Mononuclear cell (primary cell): Measurements from ENCODE around the gene SORCS2. TPM values are rescaled to one million over a fixed set of nuclear protein-coding genes. Genes with fewer than 3 reads are reported as not detected.

ENCODE experiments used
- H3K27me3 ChIP-seq: 2 replicates; pipeline ENCODE4 v1.6.0; 2011; ENCODE audit warnings: low read length, control low read depth; ENCODE audit not compliant: insufficient read depth
- H3K4me1 ChIP-seq: 2 replicates; pipeline ENCODE4 v1.5.1; 2011; ENCODE audit warnings: mild to moderate bottlenecking, low read length, control low read depth; ENCODE audit not compliant: insufficient read depth
- H3K4me3 ChIP-seq: 2 replicates; pipeline ENCODE4 v1.5.1; 2011; ENCODE audit warnings: mild to moderate bottlenecking, low read length, moderate library complexity
- H3K9me3 ChIP-seq: 2 replicates; pipeline ENCODE4 v1.5.1; 2011; ENCODE audit warnings: low read depth, mild to moderate bottlenecking, control low read depth, low read length
- total RNA-seq: library from RNA; depleted of rRNA; stranded (reverse); fragments of >200 nt; gene quantifications from one replicate; pipeline ENCODE4 v1.2.3, GENCODE V29; 2012

Gene SORCS2
- total RNA-seq, 1 donor, result 0.10 TPM

GRCh38 chr4:7330031-7330596, 137.8 kb downstream of the SORCS2 start:
- Histone ChIP-seq H3K4me1 (peaks cover 3% of the 10 kb centered on the region), H3K4me3 (no peak overlapping the region), H3K27me3 (no peaks in the 10 kb centered on the region), H3K9me3 (no peaks in the 10 kb centered on the region)

DNA sequence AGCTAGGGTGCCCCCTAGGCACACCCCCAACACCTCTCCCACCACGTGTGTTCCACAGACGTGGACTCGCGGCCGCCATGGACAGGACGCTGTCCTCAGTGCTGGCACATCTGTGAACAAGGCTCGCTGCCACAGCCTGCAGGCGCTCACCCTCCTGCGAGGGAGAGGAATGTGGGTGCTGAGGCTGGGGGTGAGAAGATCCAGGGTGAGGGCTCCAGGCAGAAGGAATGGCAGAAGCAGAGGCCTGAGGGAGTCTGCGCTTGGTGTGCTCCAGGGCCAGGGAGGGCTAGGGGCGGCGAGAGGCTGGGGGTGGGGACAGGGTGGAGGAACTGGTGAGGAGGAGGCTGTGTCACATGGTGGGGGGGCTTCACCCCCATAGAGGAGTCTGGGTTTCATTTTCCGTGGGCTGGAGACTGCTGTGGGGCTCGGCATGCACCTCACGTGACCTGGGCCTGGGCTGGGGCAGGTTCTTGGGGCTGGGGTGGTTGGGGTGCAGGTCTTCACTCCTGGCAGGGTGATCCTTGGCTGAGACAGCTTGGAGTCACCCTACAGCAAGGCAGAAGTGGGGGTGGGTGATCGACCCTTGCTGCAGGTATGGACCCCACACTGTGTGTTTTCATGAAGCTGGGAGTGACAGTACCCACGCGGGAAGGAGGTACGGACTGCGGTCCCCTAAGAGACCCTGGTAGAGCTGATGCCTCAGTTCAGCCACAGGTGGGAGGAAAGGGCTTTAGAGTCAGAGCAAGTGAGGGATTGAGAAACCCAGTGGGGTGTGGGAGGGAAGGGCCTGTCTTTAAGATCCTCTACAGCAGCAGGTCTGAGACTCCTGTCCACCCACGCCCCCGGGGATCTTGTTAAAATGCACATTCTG, 138.7 kb downstream of the SORCS2 start:
- H3K27me3 ChIP-seq, result no peaks in the 10 kb centered on the region

GRCh38 chr4:7331682-7332000, 139.3 kb downstream of the SORCS2 start:
- no peaks in the 10 kb centered on the region for H3K27me3 ChIP-seq
- H3K4me3 ChIP-seq, result no peak overlapping the region
- H3K9me3 ChIP-seq, result no peaks in the 10 kb centered on the region
- no peaks in the 10 kb centered on the region for H3K4me1 ChIP-seq

More for the DNA sequence above, 138.7 kb downstream of the SORCS2 start:
- Histone ChIP-seq H3K9me3 (no peaks in the 10 kb centered on the region), H3K4me3 (no peak overlapping the region), H3K4me1 (no peaks in the 10 kb centered on the region)

GRCh38 chr4:7332216-7333023, 140.1 kb downstream of the SORCS2 start:
- Histone ChIP-seq H3K4me3 (no peak overlapping the region), H3K9me3 (no peaks in the 10 kb centered on the region), H3K27me3 (no peaks in the 10 kb centered on the region), H3K4me1 (no peaks in the 10 kb centered on the region)

GRCh38 chr4:7333024-7333780, 140.9 kb downstream of the SORCS2 start:
- H3K9me3 ChIP-seq, result no peaks in the 10 kb centered on the region
- H3K4me3 ChIP-seq, result no peak overlapping the region
- no peaks in the 10 kb centered on the region for H3K27me3 ChIP-seq
- no peaks in the 10 kb centered on the region for H3K4me1 ChIP-seq

DNA sequence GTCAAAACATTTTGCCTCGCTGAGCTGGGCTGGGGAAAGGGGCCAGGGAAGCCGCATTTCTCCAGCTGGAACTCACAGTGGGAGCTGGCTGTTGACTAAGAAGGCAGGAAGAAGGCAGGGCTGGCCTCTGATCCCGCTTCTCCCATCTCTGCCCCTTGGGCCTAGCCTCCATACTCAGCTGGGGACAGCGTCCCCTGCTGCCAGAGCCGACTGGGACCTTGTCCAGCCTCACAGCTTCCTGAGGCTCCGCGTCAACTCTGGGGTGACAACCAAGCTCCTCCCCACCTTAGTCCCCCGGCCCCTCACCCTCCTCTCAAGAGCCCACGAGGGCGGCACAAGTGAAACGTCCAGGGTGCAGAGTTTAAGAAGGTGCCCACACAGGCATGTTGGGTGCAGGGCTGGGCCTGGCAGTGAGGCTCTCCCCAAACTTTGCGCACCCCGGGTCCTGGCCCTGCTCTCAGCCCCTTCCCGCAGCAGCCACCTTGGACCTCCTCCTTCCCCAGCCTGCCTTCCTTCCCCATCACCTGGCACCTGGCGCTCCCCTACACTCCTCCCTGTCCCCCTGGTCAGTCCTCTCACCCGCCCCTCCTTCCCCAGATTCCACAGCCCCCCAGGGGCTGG, 141.6 kb downstream of the SORCS2 start:
- no peaks in the 10 kb centered on the region for H3K9me3 ChIP-seq
- H3K4me1 ChIP-seq, result no peaks in the 10 kb centered on the region
- H3K27me3 ChIP-seq, result no peaks in the 10 kb centered on the region
- no peak overlapping the region for H3K4me3 ChIP-seq

- Histone ChIP-seq H3K9me3 (no peaks in the 10 kb centered on the region), H3K27me3 (no peaks in the 10 kb centered on the region), H3K4me1 (no peaks in the 10 kb centered on the region), H3K4me3 (no peak overlapping the region)
These were observed 142.4 kb downstream of the SORCS2 start for GRCh38 chr4:7334521-7335275.

DNA sequence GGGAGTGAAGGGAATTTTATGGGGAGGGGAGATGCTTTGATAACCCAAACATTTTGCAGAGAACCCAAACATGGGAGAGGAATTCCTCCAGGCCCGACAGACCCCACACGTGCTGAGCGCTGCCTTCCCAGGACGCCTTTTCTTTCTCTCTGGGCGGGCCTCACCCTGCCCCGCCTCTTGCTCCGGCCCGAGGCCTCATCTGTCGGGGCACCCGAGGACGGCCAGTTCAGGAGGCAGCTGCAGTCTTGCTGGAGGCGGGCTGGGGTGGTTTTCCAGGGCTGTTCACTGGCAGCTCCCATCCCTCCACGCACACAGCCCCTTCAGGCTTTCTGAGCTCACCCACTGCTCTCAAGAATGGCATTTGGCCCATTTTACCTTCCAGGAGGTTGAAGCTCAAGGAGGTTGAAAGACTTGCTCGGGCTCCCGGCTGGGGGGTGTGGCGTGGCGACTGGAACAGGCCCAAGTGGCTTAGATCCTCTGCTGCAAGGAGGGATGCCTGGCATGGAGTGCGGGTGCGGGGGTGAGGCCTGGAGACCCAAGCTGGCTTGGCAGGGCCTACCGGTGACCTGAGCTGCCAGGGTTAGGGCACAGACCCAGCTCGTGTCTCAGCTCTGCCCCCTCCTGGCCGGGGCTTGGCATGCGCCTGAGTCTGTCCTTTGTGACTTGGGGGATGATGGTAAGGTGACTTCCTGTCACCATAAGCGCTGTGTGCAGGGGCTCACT, 143.2 kb downstream of the SORCS2 start:
- Histone ChIP-seq H3K9me3 (no peaks in the 10 kb centered on the region), H3K4me3 (no peak overlapping the region), H3K4me1 (no peaks in the 10 kb centered on the region)

GRCh38 chr4:7336067-7336569, 143.8 kb downstream of the SORCS2 start:
- Histone ChIP-seq H3K27me3 (no peaks in the 10 kb centered on the region), H3K9me3 (no peaks in the 10 kb centered on the region), H3K4me3 (no peak overlapping the region), H3K4me1 (no peaks in the 10 kb centered on the region)

More for the DNA sequence above, 143.2 kb downstream of the SORCS2 start:
- no peaks in the 10 kb centered on the region for H3K27me3 ChIP-seq

DNA sequence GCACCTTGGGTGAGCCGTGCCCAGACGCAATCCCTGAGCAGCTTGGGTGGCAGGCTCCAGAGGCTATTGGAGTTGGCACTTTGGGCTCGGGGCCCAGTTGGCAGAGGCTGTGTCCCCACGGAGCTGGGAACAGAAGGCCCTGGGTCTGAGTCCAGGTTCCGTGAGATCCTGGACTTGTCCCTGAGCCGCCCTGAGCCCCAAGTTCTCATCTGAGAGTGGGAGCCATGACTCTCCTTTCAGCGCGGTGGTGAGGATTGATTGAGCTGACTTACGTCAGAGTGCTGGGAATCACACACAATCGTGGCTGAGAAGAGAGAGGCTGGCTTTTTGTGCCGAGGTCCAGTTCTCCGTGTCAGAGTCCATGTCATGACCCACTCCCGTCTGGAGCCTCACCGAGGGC, 144.4 kb downstream of the SORCS2 start:
- Histone ChIP-seq H3K4me3 (no peak overlapping the region), H3K4me1 (no peaks in the 10 kb centered on the region), H3K9me3 (no peaks in the 10 kb centered on the region), H3K27me3 (no peaks in the 10 kb centered on the region)

- H3K9me3 ChIP-seq, result no peaks in the 10 kb centered on the region
These were observed 145.1 kb downstream of the SORCS2 start for GRCh38 chr4:7337196-7338058.

DNA sequence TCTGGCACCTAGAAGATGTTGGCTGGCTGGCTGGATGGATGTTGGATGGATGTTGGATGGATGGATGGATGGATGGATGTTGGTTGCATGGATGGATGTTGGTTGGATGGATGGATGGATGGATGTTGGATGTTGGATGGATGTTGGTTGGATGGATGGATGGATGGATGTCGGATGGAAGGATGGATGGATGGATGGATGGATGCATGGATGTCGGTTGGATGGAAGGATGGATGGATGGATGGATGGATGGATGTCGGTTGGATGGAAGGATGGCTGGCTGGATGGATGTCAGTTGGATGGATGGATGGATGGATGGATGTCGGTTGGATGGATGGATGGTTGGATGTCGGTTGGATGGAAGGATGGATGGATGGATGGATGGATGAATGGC, 145.7 kb downstream of the SORCS2 start:
- no peaks in the 10 kb centered on the region for H3K4me1 ChIP-seq
- H3K27me3 ChIP-seq, result no peaks in the 10 kb centered on the region
- no peak overlapping the region for H3K4me3 ChIP-seq
- no peaks in the 10 kb centered on the region for H3K9me3 ChIP-seq

More at GRCh38 chr4:7337196-7338058, 145.1 kb downstream of the SORCS2 start:
- H3K27me3 ChIP-seq, result no peaks in the 10 kb centered on the region
- no peak overlapping the region for H3K4me3 ChIP-seq
- no peaks in the 10 kb centered on the region for H3K4me1 ChIP-seq
